Measurements from ENCODE around the gene ATP6V0B.

DNA sequence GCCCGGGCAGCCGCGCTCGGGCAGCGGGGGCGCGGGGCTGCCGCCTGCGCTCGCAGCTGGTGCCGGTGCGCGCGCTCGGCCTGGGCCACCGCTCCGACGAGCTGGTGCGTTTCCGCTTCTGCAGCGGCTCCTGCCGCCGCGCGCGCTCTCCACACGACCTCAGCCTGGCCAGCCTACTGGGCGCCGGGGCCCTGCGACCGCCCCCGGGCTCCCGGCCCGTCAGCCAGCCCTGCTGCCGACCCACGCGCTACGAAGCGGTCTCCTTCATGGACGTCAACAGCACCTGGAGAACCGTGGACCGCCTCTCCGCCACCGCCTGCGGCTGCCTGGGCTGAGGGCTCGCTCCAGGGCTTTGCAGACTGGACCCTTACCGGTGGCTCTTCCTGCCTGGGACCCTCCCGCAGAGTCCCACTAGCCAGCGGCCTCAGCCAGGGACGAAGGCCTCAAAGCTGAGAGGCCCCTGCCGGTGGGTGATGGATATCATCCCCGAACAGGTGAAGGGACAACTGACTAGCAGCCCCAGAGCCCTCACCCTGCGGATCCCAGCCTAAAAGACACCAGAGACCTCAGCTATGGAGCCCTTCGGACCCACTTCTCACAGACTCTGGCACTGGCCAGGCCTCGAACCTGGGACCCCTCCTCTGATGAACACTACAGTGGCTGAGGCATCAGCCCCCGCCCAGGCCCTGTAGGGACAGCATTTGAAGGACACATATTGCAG is 38.2 kb upstream of the ATP6V0B start:
- no peak for TF ChIP-seq L3MBTL2 (conservative IDR thresholded peaks at IDR 0.05)
- TF ChIP-seq FOXM1 (IDR thresholded peaks at IDR 0.05; ENCODE audit: borderline replicate concordance) = no peak
- TF ChIP-seq LEF1 (IDR thresholded peaks at IDR 0.05; ENCODE audit: borderline replicate concordance) = no peak
- TF ChIP-seq, protein P1, sequence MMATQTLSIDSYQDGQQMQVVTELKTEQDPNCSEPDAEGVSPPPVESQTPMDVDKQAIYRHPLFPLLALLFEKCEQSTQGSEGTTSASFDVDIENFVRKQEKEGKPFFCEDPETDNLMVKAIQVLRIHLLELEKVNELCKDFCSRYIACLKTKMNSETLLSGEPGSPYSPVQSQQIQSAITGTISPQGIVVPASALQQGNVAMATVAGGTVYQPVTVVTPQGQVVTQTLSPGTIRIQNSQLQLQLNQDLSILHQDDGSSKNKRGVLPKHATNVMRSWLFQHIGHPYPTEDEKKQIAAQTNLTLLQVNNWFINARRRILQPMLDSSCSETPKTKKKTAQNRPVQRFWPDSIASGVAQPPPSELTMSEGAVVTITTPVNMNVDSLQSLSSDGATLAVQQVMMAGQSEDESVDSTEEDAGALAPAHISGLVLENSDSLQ (IDR thresholded peaks at IDR 0.05) = no peak
- TF ChIP-seq BHLHE40 (IDR thresholded peaks at IDR 0.05; ENCODE audit: borderline replicate concordance) = no peak
- no peak for TF ChIP-seq NFRKB (IDR thresholded peaks at IDR 0.05)
- no peak for TF ChIP-seq SP1 (IDR thresholded peaks at IDR 0.05)
- TF ChIP-seq HDGF (IDR thresholded peaks at IDR 0.05; ENCODE audit: borderline replicate concordance) = no peak
- no peak for TF ChIP-seq ARNT (IDR thresholded peaks at IDR 0.05)
- no peak for TF ChIP-seq FOXK2 (IDR thresholded peaks at IDR 0.05)
- TF ChIP-seq ZNF384 (IDR thresholded peaks at IDR 0.05) = no peak
